GM15510 (cell line): ENCODE data around the gene SEC24D.

Source experiments
- POLR2A ChIP-seq: IDR thresholded peaks from 3 replicates; pipeline ENCODE4 v1.6.1; 2011; ENCODE audit warnings: borderline replicate concordance; ENCODE audit not compliant: insufficient read length; ENCODE audit errors: extremely low read depth

The SEC24D gene

DNA sequence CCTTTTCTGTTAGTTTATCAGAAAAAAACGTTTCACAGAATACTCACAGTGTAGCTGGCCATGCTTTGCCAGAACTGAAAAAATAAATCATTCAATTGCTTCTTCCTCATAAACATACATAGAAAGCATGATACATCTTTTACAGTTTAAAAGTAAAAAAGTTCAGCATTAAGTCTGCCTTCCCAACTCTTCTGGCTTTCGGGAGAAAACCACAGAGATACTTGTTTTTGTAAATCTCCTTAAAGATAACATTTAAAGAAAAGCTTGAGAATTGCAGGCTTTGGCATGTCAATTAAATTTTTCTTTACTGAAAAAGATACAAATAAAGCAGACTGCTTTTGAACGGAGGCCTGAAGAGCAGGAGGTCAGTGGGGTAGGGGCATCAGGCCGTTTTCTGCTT, 66.8 kb downstream of the SEC24D start:
- TF ChIP-seq POLR2A = no peak

DNA sequence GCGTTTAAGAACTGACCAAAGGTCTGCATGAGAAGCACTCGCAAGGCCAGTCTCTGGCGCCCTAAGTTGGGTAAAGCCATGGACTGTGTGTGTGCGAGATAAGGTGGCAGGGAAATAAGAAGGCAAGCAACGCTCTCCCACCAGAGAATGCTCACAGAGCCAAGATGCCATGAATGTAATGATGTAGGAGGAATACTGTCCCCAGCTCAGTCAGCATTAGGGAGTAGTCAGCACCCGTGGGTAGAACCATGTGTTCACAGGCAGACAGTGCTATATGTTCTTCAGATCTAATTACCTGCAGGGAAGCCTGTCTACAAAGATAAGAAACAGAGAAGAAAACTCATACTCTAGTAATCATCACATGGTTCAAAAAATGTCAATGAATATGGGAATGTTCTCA, 68.8 kb downstream of the SEC24D start:
- no peak for TF ChIP-seq POLR2A

DNA sequence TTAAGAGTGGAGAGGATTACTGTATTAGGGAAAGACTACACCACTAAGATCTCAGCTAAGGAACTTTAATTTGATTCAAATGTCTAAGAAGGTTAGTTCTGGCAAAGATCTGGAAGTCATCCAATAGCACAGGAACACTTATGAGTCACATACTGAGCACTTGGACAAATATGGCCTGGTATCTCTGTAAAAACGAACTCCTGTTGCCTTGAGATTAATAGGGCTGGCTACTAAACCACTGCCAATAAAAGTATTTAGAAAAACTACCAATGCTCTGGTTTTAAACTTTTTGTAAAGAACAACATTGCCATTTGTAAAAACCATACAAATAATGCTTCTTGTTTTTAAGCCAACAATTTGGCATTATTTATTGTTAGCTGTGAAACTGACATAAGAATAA, 70.5 kb downstream of the SEC24D start:
- TF ChIP-seq POLR2A = no peak

DNA sequence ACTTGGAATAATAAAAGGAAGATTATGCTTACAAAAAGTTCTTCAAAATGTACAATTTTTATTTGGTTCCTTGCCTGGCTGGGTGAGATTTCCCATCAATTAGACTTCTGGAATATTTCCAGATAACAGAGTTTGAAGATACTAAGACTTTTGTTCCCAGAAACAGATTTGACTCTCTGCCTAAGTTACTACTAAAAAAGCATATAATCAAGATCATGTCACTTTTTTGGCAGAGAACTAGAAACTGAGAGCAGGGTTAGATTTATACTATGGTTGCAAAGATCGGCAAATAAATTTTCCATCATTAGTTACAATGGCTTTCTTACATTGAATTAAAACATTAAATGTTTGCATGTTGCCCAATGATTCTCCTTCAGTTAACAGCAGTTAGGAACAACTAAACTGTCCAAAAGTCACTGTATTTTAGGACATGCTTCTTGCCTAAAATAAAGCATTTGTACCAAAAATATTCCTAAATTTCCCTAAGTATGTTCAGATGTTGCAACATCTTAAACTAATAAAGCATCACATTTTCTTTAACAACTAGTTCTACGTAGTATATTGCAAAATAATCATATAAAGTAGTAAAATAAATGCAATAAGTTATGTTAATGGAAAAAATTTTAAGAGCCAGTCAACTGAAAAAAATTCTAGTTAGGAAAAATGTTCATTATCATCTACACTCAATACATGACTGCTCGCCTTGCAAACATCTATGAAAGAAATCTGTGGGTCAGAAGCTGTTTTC, 73.0 kb downstream of the SEC24D start:
- no peak for TF ChIP-seq POLR2A

DNA sequence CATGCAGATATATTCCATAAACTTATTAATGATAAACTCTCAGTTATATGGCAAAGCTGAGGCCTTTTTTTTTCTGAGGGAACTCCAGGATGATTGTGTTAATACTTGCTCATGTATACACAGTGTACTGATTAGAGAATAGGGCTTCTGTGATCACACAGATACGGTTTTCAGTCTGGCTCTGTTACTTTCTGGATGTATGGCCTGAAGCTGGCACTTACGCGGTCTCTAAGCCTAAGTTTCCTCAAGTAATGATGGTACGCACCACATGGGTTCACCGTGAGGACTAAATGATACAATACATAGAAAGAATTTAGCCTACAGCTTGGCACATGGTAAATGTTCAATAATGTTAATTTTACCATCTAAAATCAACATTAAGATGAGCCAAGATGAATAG, 73.8 kb downstream of the SEC24D start:
- no peak for TF ChIP-seq POLR2A

DNA sequence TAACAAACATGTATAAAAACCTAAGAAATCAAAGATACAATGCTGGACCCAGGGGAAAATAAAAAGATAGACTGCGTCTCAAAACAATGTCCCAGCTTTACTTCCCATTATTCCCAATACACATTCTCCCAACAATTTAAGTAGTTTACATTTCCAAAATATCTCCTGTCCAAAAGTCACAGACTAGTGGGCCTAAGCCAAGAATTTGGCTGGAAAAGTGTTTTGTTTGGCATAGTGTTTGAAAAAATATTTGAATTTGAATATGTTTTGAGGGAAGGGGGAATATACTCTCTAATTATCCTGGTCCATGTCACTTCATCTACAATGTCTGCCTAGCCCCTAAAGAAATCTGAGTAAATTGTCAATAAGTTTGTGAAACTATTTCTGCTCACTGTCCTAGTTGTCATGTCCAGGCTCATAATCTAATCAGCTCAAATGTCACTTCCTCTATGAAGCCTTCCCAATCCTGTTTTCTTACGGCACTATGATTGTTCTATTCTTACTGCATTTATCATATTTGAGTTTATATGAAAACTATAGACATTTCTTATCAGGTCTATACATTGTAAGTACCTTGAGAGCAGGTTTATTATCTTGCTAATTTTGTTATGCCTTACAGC, 74.4 kb downstream of the SEC24D start:
- TF ChIP-seq POLR2A = no peak

DNA sequence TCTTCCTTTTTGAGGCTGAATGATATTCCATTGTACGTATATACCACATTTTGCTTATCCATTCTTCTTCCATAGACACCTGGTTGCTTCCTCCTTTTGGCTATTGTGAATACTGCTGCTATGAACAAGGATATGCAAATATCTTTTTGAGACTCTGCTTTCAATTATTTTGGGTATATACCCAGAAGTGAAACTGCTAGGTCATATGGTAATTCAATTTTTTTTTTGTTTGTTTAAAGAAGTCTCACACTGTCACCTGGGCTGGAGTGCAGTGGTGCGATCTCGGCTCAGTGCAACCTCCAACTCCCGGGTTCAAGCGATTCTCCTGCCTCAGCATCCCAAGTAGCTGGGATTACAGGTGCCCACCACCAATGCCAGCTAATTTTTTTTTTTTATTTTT, 75.4 kb downstream of the SEC24D start:
- TF ChIP-seq POLR2A = no peak

DNA sequence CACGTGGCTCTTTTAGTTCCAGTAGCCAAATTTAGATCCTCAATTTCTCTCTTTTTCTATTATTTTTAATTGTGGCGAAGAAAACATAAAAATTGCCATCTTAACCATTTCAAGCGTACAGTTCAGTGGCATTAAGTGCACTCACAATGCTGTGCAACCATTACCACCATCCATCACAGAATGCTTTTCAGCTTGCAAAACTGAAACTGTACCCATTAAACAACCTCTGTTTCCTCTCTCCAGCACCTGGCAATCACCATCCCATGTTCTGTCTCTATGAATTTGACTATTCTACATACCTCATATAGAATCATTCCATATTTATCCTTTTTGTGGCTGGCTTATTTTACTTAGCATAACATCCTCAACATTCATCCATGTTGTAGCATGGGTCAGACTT, 75.8 kb downstream of the SEC24D start:
- no peak for TF ChIP-seq POLR2A

DNA sequence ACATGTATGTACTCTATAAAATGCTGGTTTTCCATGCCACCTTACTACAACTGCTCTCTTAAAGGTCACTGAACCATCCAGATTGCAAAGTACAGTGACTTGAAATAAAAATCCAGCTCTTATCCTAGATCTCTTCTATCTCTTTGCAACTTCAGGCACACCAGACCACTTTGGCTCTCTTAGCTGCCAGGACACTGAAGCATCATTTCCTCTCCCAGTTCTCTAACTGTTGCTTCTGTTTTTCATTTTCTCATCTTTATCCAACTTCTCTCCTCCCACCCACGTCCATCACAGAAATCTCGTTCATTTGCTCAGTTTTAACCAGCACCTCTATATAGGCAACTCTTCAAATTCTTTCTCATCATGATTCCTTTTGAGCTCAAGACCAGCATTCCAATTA, 76.4 kb downstream of the SEC24D start:
- TF ChIP-seq POLR2A = no peak

DNA sequence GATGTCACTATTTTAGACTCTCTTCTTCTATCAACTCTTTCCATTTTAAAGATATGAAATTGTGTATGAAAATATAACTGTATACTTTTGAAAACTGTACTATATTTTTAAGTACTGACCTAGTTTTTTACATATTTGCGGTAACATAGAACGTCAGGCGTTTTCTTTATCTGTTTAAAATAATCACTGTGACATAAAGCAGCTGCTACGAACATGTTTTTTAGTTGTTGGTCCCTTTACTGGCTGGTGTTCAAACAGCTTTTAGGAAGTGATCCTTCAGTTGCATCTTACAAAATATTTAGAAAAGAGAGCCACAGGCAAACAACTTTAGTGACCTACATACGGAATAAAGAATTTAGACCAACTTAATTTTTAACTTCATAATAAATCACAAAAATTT, 77.6 kb downstream of the SEC24D start:
- no peak for TF ChIP-seq POLR2A

DNA sequence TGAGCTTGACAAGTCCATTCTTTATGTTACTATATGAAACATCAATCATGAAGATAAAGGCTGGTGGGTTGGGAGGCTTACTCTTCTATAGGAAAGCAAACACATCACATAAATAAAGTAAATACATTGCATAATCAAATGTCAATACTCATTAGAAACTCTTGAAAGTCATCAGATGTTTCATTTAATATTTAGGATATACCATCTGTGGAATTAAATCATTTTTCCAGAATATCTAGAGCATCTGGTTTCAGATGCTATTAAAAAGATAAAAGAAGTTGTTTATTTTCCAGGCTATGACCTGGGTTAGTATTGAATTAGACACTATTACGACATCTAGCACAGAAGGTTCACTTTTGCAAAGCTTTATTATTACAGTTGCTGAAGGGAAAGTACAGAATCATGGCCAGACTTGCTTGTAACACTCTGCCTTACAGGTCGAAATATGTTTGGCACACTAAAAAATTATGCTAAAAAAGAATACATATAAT, 78.1 kb downstream of the SEC24D start:
- TF ChIP-seq POLR2A = no peak

DNA sequence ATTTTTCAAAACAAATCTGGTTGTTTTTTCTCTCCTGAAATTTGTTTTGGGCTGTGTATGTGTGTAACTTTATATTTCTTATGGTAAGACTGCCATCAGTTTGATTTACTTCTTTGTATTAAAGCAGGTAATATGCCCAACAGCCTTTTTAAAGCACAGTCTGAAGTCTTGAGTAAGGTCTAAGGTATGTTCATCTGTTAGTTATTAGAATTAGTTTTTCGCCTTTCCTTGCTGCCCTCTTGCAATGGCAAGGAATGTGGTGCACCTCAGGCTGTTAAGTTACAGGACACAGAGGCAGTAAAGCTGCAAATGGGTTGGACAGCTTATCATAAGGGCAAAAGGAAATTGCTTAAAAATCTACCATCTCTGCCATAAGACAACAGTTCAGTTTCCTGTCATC, 79.0 kb downstream of the SEC24D start:
- TF ChIP-seq POLR2A = no peak

DNA sequence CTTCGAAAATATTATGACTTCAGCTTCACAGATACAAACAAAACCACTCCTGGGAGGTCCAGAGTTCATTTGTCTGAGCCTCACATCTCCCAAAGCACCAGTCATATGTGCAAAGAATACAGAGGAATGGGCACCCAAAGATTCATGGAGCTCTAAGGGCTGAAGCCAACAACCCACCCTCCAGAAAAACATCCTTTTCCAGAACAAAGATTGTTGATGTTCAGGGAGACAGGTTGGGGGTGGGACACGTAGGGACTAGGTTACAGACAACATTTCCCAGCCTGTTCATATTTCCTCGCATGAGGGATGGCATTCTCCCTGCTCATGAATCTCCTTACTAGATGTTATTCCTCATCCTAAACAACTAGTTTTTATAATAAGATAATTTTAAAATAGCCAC, 79.5 kb downstream of the SEC24D start:
- TF ChIP-seq POLR2A = no peak

DNA sequence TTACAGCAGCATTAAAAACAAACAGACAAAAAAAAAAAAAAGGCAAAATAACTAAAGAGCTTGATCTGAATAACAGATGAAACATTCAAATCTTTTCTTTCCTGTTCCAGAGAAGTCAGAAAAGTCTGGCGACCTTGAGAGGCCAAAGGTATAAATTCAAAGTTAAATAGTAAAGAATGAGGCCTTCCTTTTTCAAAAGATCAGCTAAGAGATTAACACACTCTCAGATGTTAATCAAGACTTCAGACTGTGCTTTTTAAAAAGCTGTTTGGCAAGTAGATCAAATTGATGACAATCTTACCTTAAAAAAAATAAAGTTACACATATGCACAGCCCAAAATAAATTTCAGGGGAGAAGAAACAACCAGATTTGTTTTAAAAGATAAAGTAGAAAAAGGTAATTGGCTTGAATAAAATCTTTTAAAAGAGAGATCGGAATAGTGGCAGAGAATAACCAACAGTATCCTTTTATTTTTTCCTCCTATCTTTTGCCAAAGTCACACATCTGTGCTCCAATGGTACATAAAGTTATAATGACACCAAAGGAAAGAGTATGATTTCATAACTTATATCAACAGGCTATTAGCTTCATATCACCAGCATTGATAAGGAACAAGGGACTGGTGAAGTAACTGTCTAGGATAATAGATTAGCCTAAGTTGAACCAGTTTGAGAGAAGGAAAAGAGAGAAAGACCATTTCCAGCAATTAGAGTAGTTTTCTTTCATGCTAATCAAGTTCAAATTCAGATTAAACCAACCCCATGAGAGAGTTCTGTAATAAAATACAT, 80.3 kb downstream of the SEC24D start:
- no peak for TF ChIP-seq POLR2A

DNA sequence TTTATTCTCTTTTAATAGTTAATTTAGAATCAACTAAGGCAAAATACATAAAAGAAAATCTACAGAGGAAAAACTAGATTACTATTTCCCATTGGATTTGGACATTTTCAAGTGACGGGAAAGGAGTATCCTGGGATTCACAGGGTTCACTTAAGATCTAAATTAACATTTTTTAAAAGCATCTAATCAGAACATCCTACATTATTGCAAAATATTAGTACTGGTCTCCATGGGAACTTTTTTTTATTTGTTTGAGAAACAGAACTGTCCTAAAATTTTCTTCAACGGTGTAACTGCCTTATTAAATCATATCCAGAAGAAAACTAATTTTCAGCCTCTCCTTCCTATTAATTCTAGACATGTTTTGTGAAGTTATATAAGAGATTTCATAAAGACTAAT, 81.0 kb downstream of the SEC24D start:
- no peak for TF ChIP-seq POLR2A

DNA sequence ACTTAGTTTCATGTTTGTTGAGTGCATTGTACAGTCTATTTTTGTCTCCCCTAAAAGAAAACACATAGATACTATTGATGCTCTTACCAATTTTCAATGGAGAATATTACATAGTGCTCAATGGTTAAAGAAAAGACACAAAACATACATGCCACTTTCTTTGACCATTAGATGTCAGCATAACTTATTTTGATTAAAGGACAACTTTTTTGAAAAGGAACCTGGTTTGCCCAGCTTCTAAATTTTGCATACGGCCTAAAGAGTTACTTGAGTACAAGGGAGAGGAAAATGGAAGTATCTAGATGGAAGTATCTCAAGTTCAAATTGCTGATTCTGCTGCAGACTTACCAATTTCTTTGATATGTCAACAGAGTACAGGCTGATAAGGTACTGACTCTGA, 82.2 kb downstream of the SEC24D start:
- no peak for TF ChIP-seq POLR2A

DNA sequence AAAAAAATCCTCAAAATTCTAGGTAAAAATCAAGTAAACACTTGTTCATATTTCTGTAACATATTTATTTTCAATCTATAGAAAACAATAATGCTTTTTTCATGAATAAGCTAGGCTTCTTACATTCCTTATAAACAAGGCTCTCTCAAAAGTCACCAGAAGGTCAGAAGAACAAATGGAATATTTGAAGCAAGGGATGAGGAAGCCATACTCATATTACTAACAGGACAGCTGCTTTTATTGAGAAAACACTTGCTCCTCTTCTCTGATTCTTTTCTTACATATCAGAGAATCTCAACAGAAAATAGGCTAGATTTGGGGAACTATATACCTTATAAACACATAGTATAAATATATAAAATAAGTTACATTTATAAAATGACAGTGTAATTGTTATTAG, 82.8 kb downstream of the SEC24D start:
- no peak for TF ChIP-seq POLR2A

DNA sequence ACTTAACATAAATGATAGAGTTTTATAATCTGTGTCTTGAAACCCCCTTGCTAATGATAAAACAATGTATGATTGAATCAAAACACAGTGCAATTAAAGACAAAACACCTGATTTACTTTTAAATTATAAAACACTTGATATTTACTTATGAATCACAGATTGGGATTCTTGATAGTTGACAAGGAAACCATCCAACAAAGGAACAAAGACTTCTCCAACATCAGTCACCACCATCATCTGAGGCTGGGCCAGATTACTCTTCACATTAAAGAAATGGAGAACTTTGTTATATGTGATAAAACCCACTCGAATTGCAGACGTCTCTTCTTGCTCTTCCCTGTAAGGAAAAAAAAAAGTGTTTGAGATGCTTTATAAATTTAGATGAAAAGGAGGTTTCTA, 83.4 kb downstream of the SEC24D start:
- TF ChIP-seq POLR2A = no peak
